ENCODE results near the gene CAPN12. TPM values are rescaled to one million over a fixed set of nuclear protein-coding genes. Genes with fewer than 3 reads are reported as not detected.

The CAPN12 gene
- polyA plus RNA-seq, 1 donor, result 45.0 TPM

- no CpG with 5 or more reads among the region's 16 CpGs for WGBS (ENCODE audit: insufficient coverage, low lambda C conversion rate)
- no peak overlapping the region for H3K27ac ChIP-seq (ENCODE audit: low read length)
Measured at GRCh38 chr19:38739440-38740256, 4.6 kb downstream of the CAPN12 start.

GRCh38 chr19:38737921-38738737, 6.1 kb downstream of the CAPN12 start:
- H3K36me3 ChIP-seq (ENCODE audit: control insufficient read depth, insufficient read depth, low read length), result peaks cover 8% of the 10 kb centered on the region
- peaks cover 6% of the 10 kb centered on the region for H3K9me3 ChIP-seq (ENCODE audit: control insufficient read depth, low read depth, low read length)
- DNase-seq, result no peak
- WGBS (ENCODE audit: insufficient coverage, low lambda C conversion rate), result no CpG with 5 or more reads among the region's 21 CpGs
- H3K4me1 ChIP-seq (ENCODE audit: control insufficient read depth, insufficient read depth, low read length), result peaks cover 21% of the 10 kb centered on the region
- no peaks in the 10 kb centered on the region for H3K27me3 ChIP-seq (ENCODE audit: control insufficient read depth, insufficient read depth, low read length)
- H3K27ac ChIP-seq (ENCODE audit: low read length), result no peak overlapping the region
- H3K4me3 ChIP-seq (ENCODE audit: low read length), result no peak overlapping the region

More at GRCh38 chr19:38739440-38740256, 4.6 kb downstream of the CAPN12 start:
- H3K4me1 ChIP-seq (ENCODE audit: control insufficient read depth, insufficient read depth, low read length), result peaks cover 8% of the 10 kb centered on the region
- peaks cover 6% of the 10 kb centered on the region for H3K9me3 ChIP-seq (ENCODE audit: control insufficient read depth, low read depth, low read length)
- H3K36me3 ChIP-seq (ENCODE audit: control insufficient read depth, insufficient read depth, low read length), result no peaks in the 10 kb centered on the region
- H3K27me3 ChIP-seq (ENCODE audit: control insufficient read depth, insufficient read depth, low read length), result no peaks in the 10 kb centered on the region
- DNase-seq, result no peak
- H3K4me3 ChIP-seq (ENCODE audit: low read length), result no peak overlapping the region

GRCh38 chr19:38737281-38737865, 6.9 kb downstream of the CAPN12 start:
- WGBS (ENCODE audit: insufficient coverage, low lambda C conversion rate), result 100% methylated on average over 1 of the region's 22 CpGs
- Histone ChIP-seq H3K27ac (ENCODE audit: low read length) (no peak overlapping the region), H3K27me3 (ENCODE audit: control insufficient read depth, insufficient read depth, low read length) (no peaks in the 10 kb centered on the region), H3K4me3 (ENCODE audit: low read length) (no peak overlapping the region), H3K9me3 (ENCODE audit: control insufficient read depth, low read depth, low read length) (peaks cover 6% of the 10 kb centered on the region), H3K4me1 (ENCODE audit: control insufficient read depth, insufficient read depth, low read length) (peaks cover 23% of the 10 kb centered on the region), H3K36me3 (ENCODE audit: control insufficient read depth, insufficient read depth, low read length) (peaks cover 12% of the 10 kb centered on the region)
- no peak for DNase-seq

- WGBS (ENCODE audit: insufficient coverage, low lambda C conversion rate), result 0% methylated on average over 4 of the region's 36 CpGs
- Histone ChIP-seq H3K4me1 (ENCODE audit: control insufficient read depth, insufficient read depth, low read length) (peaks cover 27% of the 10 kb centered on the region), H3K9me3 (ENCODE audit: control insufficient read depth, low read depth, low read length) (peaks cover 6% of the 10 kb centered on the region), H3K4me3 (ENCODE audit: low read length) (peak overlapping the region; percentile 56), H3K27me3 (ENCODE audit: control insufficient read depth, insufficient read depth, low read length) (no peaks in the 10 kb centered on the region), H3K36me3 (ENCODE audit: control insufficient read depth, insufficient read depth, low read length) (peaks cover 16% of the 10 kb centered on the region), H3K27ac (ENCODE audit: low read length) (peak overlapping the region; percentile 77)
- peak; percentile 84 to 88 for DNase-seq
Measured at GRCh38 chr19:38736413-38737280, 7.6 kb downstream of the CAPN12 start.

- Histone ChIP-seq H3K4me1 (ENCODE audit: control insufficient read depth, insufficient read depth, low read length) (peaks cover 30% of the 10 kb centered on the region), H3K27ac (ENCODE audit: low read length) (peak overlapping the region; percentile 77), H3K4me3 (ENCODE audit: low read length) (peak overlapping the region; percentile 56), H3K9me3 (ENCODE audit: control insufficient read depth, low read depth, low read length) (peaks cover 6% of the 10 kb centered on the region), H3K27me3 (ENCODE audit: control insufficient read depth, insufficient read depth, low read length) (no peaks in the 10 kb centered on the region), H3K36me3 (ENCODE audit: control insufficient read depth, insufficient read depth, low read length) (peaks cover 22% of the 10 kb centered on the region)
- WGBS (ENCODE audit: insufficient coverage, low lambda C conversion rate), result no CpG with 5 or more reads among the region's 42 CpGs
- DNase-seq, result peak; percentile 64 to 73
Measured at GRCh38 chr19:38736036-38736412, 8.2 kb downstream of the CAPN12 start.

- Histone ChIP-seq H3K36me3 (ENCODE audit: control insufficient read depth, insufficient read depth, low read length) (peaks cover 30% of the 10 kb centered on the region), H3K4me3 (ENCODE audit: low read length) (peak overlapping the region; percentile 79), H3K27me3 (ENCODE audit: control insufficient read depth, insufficient read depth, low read length) (no peaks in the 10 kb centered on the region), H3K9me3 (ENCODE audit: control insufficient read depth, low read depth, low read length) (peaks cover 6% of the 10 kb centered on the region), H3K4me1 (ENCODE audit: control insufficient read depth, insufficient read depth, low read length) (peaks cover 33% of the 10 kb centered on the region), H3K27ac (ENCODE audit: low read length) (peak overlapping the region; percentile 77)
- peak in 1 of 2 donors; percentile 75 for DNase-seq
- WGBS (ENCODE audit: insufficient coverage, low lambda C conversion rate), result no CpG with 5 or more reads among the region's 18 CpGs
Measured at GRCh38 chr19:38735257-38735686, 9.0 kb downstream of the CAPN12 start.

GRCh38 chr19:38734426-38735256, 9.6 kb downstream of the CAPN12 start:
- H3K4me3 ChIP-seq (ENCODE audit: low read length), result peak overlapping the region; percentile 79
- H3K9me3 ChIP-seq (ENCODE audit: control insufficient read depth, low read depth, low read length), result peaks cover 6% of the 10 kb centered on the region
- peaks cover 36% of the 10 kb centered on the region for H3K4me1 ChIP-seq (ENCODE audit: control insufficient read depth, insufficient read depth, low read length)
- peaks cover 35% of the 10 kb centered on the region for H3K36me3 ChIP-seq (ENCODE audit: control insufficient read depth, insufficient read depth, low read length)
- no peaks in the 10 kb centered on the region for H3K27me3 ChIP-seq (ENCODE audit: control insufficient read depth, insufficient read depth, low read length)
- H3K27ac ChIP-seq (ENCODE audit: low read length), result peak overlapping the region; percentile 77
- WGBS (ENCODE audit: insufficient coverage, low lambda C conversion rate), result no CpG with 5 or more reads among the region's 13 CpGs
- DNase-seq, result peak in 1 of 2 donors; percentile 55

GRCh38 chr19:38734176-38734425, 10.2 kb downstream of the CAPN12 start:
- peak overlapping the region; percentile 77 for H3K27ac ChIP-seq (ENCODE audit: low read length)
- no peaks in the 10 kb centered on the region for H3K27me3 ChIP-seq (ENCODE audit: control insufficient read depth, insufficient read depth, low read length)
- peaks cover 39% of the 10 kb centered on the region for H3K36me3 ChIP-seq (ENCODE audit: control insufficient read depth, insufficient read depth, low read length)
- WGBS (ENCODE audit: insufficient coverage, low lambda C conversion rate), result no CpG with 5 or more reads among the region's 4 CpGs
- H3K4me1 ChIP-seq (ENCODE audit: control insufficient read depth, insufficient read depth, low read length), result peaks cover 37% of the 10 kb centered on the region
- no peak for DNase-seq
- H3K4me3 ChIP-seq (ENCODE audit: low read length), result peak overlapping the region; percentile 79
- peaks cover 6% of the 10 kb centered on the region for H3K9me3 ChIP-seq (ENCODE audit: control insufficient read depth, low read depth, low read length)

GRCh38 chr19:38733493-38734175, 10.6 kb downstream of the CAPN12 start:
- Histone ChIP-seq H3K4me1 (ENCODE audit: control insufficient read depth, insufficient read depth, low read length) (peaks cover 38% of the 10 kb centered on the region), H3K9me3 (ENCODE audit: control insufficient read depth, low read depth, low read length) (peaks cover 6% of the 10 kb centered on the region), H3K36me3 (ENCODE audit: control insufficient read depth, insufficient read depth, low read length) (peaks cover 44% of the 10 kb centered on the region), H3K4me3 (ENCODE audit: low read length) (peak overlapping the region; percentile 79), H3K27me3 (ENCODE audit: control insufficient read depth, insufficient read depth, low read length) (no peaks in the 10 kb centered on the region), H3K27ac (ENCODE audit: low read length) (peak overlapping the region; percentile 77)
- no CpG with 5 or more reads among the region's 6 CpGs for WGBS (ENCODE audit: insufficient coverage, low lambda C conversion rate)
- peak in 1 of 2 donors; percentile 32 for DNase-seq

Data from large intestine (tissue), 3 donors.